GM18909 (cell line): ENCODE results near the gene PRELP.

Experiments used
- ATAC-seq: cut with Tn5 transposase; IDR thresholded peaks from one replicate; pipeline ENCODE4 v1.9.1; 2021; ENCODE audit warnings: mild to moderate bottlenecking; ENCODE audit not compliant: unreplicated experiment, poor library complexity

Gene PRELP

GRCh38 chr1:203473781-203474305 lies 1.8 kb upstream of the PRELP start:
- ATAC-seq: no peak

GRCh38 chr1:203476216-203476814 lies 709 bp downstream of the PRELP start:
- ATAC-seq: no peak

GRCh38 chr1:203477748-203478147 lies 2.1 kb downstream of the PRELP start:
- no peak for ATAC-seq

DNA sequence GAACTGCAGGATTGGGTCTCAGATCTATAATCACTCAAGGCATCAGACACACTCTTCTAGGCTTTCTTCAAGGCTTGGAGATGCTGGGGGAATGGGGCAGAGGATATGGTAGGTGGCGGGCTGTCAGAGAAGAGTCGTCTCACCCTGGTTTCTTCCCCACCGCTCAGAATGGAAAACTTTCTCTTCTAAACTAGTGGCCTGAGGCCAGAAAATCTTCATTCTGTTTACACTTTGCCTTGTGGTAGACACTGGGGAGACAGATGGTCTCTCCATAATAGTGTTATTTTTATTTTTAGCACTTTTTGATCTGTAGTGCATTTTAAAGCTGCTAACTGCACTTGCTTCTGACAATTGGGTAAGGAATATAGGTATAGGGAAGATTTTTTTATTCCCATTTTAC lies 2.6 kb downstream of the PRELP start:
- ATAC-seq: no peak

DNA sequence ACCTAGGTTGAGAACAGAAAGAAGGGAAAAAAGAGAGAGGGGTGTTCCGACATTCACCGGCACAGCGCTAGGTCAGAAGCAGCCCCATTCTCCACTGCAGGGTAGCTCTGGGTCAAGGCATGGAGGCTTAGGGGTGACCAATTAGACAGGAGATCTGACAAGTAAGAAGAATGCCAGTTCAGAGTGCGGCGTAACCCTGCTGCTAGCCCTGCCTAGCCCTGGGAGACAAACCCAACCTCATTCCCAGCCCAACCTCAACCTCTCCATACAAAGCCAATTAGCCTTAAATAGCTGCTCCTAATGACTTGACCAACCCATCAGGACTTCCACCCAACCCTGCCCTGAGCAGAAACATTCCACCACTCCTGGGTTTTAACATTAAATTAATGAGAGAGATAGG lies 3.4 kb downstream of the PRELP start:
- no peak for ATAC-seq

- no peak for ATAC-seq
Measured at GRCh38 chr1:203479646-203480045, 4.0 kb downstream of the PRELP start.

DNA sequence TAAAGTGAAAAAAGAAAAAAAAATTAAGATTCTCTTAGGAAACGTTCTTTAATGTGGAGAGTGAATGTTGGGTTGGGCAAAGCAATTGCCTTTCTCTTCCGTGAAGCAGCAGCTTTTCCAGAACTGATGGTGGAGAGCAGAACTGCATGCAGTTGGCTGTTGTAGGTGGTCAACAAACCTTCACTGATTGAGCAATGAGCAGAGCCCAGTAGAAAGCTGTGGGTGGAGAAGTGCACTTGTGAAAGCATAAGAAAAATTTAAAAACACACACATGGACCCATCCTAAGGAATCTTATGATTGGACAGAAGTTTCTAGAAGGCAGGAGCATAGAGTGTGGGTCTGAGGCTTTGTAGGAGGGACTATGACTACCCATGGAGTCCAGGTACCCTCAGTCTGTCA lies 4.5 kb downstream of the PRELP start:
- no peak for ATAC-seq

GRCh38 chr1:203480525-203481084 lies 5.0 kb downstream of the PRELP start:
- ATAC-seq: no peak

GRCh38 chr1:203481196-203481595 lies 5.6 kb downstream of the PRELP start:
- no peak for ATAC-seq

GRCh38 chr1:203486618-203487370 lies 11.2 kb downstream of the PRELP start:
- ATAC-seq: no peak

GRCh38 chr1:203488539-203488938 lies 12.9 kb downstream of the PRELP start:
- ATAC-seq: no peak

GRCh38 chr1:203490607-203491006 lies 15.0 kb downstream of the PRELP start:
- ATAC-seq: no peak

DNA sequence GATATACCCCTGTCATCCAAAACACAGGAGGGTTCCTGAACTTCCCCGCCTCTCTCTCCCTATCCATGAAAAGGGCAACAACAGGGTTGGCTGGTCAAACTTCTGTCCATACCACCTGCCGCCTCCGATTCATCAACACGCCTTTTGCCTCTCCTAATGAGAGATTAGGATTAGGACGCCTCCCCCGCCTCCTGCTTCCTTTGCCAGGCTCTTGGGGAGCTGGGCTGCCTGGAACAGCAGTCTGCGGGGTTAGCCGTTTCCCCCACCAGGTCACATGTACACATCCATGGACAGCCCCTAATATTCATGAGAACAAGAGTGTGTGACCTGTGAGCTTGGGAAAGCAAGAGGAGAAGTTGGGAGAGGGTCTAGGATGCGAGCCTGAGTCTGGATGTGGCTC lies 16.1 kb downstream of the PRELP start:
- ATAC-seq: no peak

DNA sequence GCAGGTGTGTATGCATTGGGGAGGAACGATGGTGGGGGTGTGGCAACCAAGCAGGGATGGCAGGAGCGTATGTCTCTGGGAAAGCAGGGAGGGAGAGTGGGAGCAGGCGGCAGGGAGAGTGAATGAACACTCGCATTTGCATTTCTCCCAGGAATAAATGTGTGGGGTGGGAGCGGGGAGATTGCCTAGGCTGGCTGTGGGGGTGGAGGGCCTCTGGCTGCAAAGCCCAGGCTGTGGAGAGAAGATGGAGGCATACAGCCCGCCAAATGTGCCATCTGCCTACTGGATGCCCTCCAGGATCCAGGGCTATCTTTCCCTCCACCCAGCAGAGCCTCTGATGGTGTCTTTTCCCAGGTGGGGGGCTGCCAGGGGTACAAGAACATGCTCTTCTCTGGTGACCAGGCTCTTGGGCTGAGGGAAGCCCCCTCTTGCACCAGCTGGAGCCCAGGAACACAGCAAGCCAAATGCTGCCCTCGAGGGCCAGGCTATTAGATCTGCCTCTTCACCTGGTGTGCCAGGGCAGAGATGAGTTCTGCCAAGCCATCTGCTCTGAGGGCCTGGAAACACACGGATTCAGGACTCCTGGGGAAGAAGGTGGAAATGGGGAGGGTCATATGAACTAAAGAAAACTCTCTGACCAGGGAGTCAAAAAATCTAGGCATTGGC lies 16.6 kb downstream of the PRELP start:
- no peak for ATAC-seq

DNA sequence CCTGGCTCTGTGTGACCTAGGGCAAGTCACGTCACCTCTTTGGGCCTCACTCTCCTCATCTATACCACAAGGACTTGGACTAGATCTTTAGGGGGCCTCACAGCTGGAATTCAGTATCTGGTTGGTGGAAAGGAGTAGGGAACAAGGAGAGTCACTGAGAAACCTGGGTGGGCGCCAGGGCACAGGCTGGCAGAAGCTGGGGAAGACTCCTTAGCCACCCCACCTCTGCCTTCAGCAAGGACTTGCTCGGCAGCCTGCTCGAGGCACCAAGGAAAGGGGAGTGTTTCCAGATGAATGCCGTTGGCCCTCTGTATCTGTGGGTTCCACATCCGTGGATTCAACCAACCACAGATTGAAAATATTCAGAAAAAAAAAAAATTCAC lies 17.1 kb downstream of the PRELP start:
- no peak for ATAC-seq

GRCh38 chr1:203493901-203494300 lies 18.3 kb downstream of the PRELP start, which contains the start of gene OPTC:
TSS of gene OPTC (plus strand) at chr1:203494153. CDS start at chr1:203496006, 1,853 bp downstream.
- no peak for ATAC-seq

DNA sequence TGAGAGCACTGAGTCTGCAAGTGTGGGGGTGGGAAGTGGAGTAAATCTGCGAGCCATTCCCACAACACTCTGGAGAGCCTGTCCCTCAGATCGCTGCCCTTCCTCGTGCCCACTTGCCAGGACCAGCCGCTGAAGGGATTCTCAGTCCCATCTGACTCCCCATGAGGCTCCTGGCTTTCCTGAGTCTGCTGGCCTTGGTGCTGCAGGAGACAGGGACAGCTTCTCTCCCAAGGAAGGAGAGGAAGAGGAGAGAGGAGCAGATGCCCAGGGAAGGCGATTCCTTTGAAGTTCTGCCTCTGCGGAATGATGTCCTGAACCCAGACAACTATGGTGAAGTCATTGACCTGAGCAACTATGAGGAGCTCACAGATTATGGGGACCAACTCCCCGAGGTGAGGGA lies 20.2 kb downstream of the PRELP start:
- ATAC-seq: no peak

DNA sequence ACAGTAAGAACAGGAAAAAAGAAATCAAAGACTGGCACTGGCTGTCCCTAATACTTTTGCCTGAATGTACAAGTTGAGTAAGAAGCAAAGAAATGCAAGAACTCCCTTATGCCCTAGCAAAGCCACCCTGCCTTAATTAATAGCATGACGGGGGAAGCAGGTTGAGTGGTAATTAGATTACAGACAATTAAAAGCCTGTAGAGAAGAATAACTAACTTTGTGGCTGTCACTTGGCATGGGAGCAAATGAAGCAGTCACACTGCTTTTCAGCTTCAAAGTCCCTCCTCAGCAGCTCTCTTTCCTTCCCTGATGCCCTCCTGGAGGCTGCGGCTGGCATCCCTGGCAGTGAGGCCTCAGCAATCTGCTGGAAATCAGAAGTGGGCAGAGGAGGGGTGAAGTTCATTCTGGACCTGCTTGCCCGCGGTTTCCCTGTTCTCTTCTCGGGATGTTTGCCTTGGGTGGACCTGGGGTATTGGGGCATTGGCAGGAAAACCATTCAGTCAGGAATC lies 21.7 kb downstream of the PRELP start:
- no peak for ATAC-seq

- ATAC-seq: no peak
Measured at GRCh38 chr1:203499643-203500278, 24.2 kb downstream of the PRELP start.

DNA sequence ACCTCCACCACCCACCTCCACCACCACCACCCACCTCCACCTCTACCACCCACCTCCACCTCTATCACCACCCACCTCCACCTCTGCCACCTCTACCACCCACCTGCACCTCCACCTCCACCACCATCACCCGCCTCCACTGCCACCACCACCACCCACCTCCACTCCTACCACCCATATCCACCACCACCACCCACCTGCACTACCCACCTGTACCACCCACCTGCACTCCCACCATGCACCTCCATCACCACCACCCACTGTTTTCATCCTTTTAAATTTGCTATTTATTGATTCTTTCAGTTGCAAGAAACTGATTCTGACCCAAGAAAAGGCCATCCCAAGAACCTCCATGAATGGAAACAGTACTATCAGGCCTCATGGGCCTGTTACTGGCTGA lies 24.7 kb downstream of the PRELP start:
- no peak for ATAC-seq
